Non-pigmented ciliary epithelial cell (primary cell): ENCODE measurements around the gene FBXO2.

Experiments
- DNase-seq: peaks from one replicate; pipeline ENCODE4 v3.0.0-alpha.2; 2010; ENCODE audit warnings: low read depth

FBXO2 gene

DNA sequence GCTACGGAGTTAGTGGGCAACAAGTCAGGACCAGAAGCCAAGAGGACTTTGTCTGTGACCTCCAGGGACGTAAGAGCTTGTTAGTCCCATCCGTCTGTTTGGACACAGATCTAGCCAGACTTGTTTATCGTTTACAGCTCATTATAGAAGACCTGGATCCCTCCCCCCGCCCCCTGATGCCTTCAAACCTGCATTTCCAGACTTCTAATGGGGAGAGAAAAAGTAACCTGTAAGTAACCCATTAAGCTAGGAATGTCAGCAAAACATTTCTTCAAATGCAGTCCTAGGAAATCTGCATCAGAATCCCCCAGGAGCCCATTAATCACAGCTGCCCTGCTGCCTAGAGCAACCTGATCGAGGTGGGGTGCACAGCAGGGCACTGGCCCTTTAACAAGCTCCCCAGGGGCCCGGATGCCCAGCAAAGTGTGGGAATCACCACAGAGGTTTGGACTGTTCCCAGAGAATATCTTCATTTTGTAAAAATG is 28.1 kb upstream of the FBXO2 start:
- no peak for DNase-seq

- peak; percentile 27 for DNase-seq
These were observed 27.0 kb upstream of the FBXO2 start, which contains the start of gene MAD2L2 for GRCh38 chr1:11681071-11681771. MAD2L2 (minus strand) TSS chr1:11681148; CDS start chr1:11680601, 547 bp downstream.

DNA sequence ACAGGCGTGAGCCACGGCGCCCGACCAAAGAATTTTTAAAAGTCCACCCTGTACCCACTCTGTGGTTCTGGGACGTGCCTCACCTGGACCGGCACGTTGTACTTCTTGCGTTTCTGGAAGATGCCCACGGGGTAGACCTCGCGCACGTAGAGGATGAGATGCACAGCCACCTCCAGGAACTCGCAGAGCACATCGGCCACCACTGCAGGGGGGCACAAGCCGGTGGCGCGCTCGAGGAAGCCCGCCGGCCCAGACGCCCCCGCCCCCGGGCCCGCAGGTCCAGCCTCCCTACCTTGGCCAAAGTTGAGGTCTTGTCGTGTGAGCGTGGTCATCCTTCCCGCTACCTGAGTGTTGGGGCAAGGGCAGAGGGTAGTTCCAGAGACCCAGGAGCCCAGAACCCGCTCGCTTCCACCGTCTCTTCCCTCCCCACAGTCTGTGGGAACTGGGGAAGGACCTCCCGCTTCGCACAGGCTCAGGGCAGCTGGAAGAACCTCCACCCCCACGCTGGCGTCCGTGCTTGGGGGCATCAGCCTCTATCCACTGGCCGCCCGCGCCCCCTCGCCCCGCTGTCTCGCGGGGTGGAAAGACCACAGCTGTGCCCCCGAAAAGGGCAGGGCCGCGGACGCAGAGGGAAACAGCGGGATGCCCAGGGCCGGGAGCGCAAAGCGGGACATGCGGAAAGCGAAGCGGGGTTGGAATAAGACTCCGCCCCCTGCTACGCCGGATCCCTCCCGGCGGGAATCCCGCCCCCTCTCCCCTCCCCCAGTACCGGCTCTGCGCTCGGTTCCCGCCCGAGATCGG is 26.2 kb upstream of the FBXO2 start:
- DNase-seq, result no peak

- no peak for DNase-seq
These were observed 24.2 kb upstream of the FBXO2 start for GRCh38 chr1:11678442-11678841.

- no peak for DNase-seq
These were observed 22.3 kb upstream of the FBXO2 start for GRCh38 chr1:11676386-11677103.

GRCh38 chr1:11675325-11675724 is 21.1 kb upstream of the FBXO2 start:
- DNase-seq, result no peak

DNA sequence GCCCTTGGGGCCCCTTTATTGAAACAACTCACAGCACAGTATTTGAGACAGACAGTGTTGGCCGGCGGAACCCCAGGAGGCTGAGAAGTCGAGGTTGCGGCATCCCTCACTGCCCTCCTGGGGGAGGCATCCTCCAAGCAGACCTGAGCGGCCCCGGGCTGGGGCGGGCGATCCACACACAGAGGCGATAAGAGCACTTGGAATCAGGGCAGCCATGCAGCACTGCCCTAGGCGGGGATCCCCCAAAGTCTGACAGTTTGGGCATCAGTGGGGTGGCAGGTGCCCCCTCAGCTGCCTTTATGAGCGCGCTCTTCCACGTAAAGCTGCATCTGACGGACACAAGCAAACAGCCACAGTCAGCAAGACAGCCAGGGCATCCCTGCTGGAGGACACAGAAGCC is 20.3 kb upstream of the FBXO2 start:
- DNase-seq, result no peak

DNA sequence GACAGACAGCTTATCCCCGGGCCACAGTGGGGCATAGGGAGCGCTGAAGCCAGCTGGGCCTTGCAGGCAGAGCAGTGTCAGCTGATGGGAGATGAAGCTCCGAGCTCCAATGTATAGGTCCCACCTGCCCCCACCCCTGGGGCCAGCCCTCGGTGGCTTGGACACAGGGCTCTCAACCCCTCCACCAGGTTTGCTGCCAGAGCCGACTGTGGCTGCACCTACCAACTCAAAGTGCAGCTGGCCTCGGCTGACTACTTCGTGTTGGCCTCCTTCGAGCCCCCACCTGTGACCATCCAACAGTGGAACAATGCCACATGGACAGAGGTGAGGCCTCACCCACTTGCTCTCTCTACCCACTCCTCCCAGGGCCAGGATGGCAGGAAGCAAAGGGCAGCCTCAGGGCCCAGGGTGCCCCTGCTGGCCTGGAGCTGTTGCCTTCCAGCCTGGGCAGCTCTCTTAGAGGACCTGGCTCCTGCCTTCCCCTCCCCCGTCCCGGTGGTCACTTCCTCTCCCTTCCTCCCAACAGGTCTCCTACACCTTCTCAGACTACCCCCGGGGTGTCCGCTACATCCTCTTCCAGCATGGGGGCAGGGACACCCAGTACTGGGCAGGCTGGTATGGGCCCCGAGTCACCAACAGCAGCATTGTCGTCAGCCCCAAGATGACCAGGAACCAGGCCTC is 19.0 kb upstream of the FBXO2 start:
- no peak for DNase-seq

- DNase-seq, result no peak
These were observed 17.5 kb upstream of the FBXO2 start for GRCh38 chr1:11671544-11672286.

DNA sequence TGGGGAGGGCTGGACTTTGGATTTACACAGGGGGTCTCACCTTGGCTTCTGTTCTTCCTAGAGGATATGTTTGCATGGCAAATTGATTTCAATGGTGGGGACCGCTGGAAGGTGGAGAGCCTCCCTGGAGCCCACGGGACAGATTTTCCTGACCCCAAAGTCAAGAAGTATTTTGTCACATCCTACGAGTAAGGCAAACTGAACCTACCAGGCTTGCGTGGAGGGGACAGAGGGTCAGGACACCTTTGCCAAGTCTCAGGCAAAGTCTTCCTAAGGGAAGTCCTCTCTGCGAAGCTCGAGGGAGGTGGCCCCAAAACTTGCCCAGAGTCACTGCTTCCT is 16.9 kb upstream of the FBXO2 start:
- DNase-seq, result no peak

GRCh38 chr1:11670747-11671146 is 16.5 kb upstream of the FBXO2 start:
- DNase-seq, result no peak

GRCh38 chr1:11668516-11668915 is 14.3 kb upstream of the FBXO2 start:
- DNase-seq, result no peak

GRCh38 chr1:11664336-11665065 is 10.3 kb upstream of the FBXO2 start:
- no peak for DNase-seq

DNA sequence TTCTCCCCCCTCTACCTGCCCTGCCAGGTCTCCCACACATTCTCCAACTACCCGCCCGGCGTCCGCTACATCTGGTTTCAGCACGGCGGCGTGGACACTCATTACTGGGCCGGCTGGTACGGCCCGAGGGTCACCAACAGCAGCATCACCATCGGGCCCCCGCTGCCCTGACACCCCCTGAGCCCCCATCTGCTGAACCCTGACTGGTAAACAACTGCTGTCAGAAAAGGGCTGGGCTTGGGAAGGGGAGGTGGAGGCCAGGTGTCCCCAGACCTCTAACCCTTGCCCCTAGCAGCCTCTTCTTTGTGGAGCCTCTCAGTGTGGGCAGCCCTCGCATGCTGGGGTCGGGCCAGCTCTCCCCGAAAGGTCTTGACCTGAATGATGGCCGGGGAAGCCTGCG is 6.9 kb upstream of the FBXO2 start:
- no peak for DNase-seq

- DNase-seq, result no peak
These were observed 5.5 kb upstream of the FBXO2 start for GRCh38 chr1:11659748-11660147.

GRCh38 chr1:11658542-11658941 is 4.3 kb upstream of the FBXO2 start:
- no peak for DNase-seq

DNA sequence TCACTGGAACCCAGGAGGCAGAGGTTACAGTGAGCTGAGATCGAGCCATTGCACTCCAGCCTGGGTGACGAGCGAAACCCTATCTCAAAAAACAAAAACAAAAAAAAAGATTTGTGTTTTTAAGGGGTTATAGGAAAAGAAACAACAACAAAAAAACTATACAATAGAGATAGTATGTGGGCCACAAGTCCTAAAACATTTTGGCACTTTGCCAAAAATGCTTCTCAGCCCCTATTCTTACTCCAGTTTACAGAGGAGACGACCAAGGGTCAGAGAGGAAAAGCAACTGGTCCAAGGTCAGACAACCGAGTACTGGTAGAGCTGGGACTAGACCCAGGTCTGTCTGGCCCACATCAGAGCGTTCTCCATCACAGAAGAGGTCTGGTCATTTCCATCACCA is 3.4 kb upstream of the FBXO2 start:
- DNase-seq, result no peak

GRCh38 chr1:11654939-11655808 is 945 bp upstream of the FBXO2 start:
- DNase-seq, result no peak

DNA sequence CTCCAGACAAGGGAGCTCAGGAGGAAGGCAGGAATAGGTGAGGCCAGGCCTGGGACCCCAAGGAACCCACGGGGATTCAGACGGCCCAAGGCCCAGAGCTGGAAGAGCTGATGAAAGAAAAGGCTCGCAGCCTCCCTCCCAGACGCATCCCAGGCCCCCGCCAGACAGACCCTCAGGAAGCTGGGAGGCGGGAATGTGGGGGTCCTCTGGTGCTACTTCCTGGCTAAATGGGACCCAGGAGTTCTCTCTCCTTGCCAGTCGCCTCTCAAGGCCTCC is 430 bp downstream of the FBXO2 start:
- no peak for DNase-seq
